ENCODE results near the gene MACROD2. TPM values are rescaled to one million over a fixed set of nuclear protein-coding genes. Genes with fewer than 3 reads are reported as not detected.

Gene MACROD2
- total and polyA plus RNA-seq, 2 of the 4 experiments (the other 2 are of a cell fraction): not detected

DNA sequence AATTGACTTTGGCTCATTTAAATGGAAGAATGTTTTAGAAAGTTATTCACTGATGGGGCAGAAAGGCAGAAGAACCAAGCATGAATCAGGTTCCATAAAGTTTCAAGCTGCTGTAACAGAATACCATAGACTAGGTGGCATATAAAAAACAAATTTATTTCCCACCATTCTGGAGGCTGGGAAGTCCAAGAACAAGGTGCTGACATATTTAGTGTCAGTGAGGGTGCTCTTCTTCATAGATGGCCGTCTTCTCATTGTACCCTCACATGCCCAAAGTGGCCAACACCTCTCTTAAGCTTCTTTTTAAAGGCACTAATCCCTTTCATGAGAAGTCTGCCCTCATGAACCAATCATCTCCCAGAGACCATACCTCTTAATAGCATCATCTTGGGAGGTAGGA lies 902.3 kb downstream of the MACROD2 start:
- Histone ChIP-seq H3K18ac (ENCODE audit: low read depth, low read length) (no peak overlapping the region), H3K4me3 (ENCODE audit: insufficient read depth, low read depth, low read length) (no peak overlapping the region), H2BK15ac (ENCODE audit: low read depth, low read length) (no peak overlapping the region), H3K4me2 (ENCODE audit: low read depth, low read length) (no peak overlapping the region), H2AK9ac (replicated peaks; ENCODE audit: low read depth, low read length, poor library complexity) (no peak overlapping the region), H3K4ac (ENCODE audit: low read depth, low read length) (no peak overlapping the region), H2AFZ (replicated peaks; ENCODE audit: low read length, poor library complexity) (no peak overlapping the region), H2BK20ac (ENCODE audit: low read depth, low read length) (no peak overlapping the region), H3K9ac (ENCODE audit: low read depth, low read length) (no peak overlapping the region), H3K79me1 (ENCODE audit: low read depth in 1 of 2, low read length in 2 of 2) (no peaks in the 10 kb centered on the region), H3K27me3 (ENCODE audit: control insufficient read depth, insufficient read depth, low read length) (no peaks in the 10 kb centered on the region), H4K91ac (ENCODE audit: insufficient read depth, low read depth, low read length) (no peak overlapping the region), H3K23ac (ENCODE audit: low read depth, low read length) (no peak overlapping the region), H3K9me3 (ENCODE audit: control insufficient read depth, insufficient read depth, low read length) (0 out of 2 replicates have a peak, but pooled peaks cover under 1% of the 10 kb centered on the region), H2AK5ac (ENCODE audit: low read depth, low read length) (no peak overlapping the region), H4K5ac (ENCODE audit: low read depth, low read length) (no peak overlapping the region), H2BK120ac (ENCODE audit: low read depth, low read length) (no peak overlapping the region), H3K14ac (replicated peaks; ENCODE audit: low read depth, low read length) (no peak overlapping the region), H3K56ac (ENCODE audit: extremely low read depth, insufficient read depth, low read length) (no peak overlapping the region), H3K36me3 (ENCODE audit: control insufficient read depth, insufficient read depth, low read length) (no peaks in the 10 kb centered on the region), H4K8ac (ENCODE audit: low read depth in 2 of 2, low read length in 2 of 2) (no peak overlapping the region), H3K9me1 (ENCODE audit: insufficient read depth, low read length) (no peaks in the 10 kb centered on the region), H3K27ac (ENCODE audit: insufficient read depth, low read length) (no peak overlapping the region), H4K20me1 (ENCODE audit: insufficient read depth, low read length) (no peaks in the 10 kb centered on the region), H2BK5ac (ENCODE audit: low read depth, low read length, poor library complexity, severe bottlenecking) (no peak overlapping the region), H3K4me1 (ENCODE audit: control insufficient read depth, insufficient read depth, low read length) (no peaks in the 10 kb centered on the region)
- dilution Hi-C loops (cut with HindIII; ENCODE audit: low sequenced_read_pairs, unreplicated experiment) (no loop called here), intact Hi-C loops (cut with micrococcal nuclease) (no loop called here), in situ Hi-C loops (cut with MboI; ENCODE audit: low sequenced_read_pairs) (no loop called here)
- no peak for ATAC-seq (ENCODE audit: low read depth)
- WGBS, 2 experiments (ENCODE audit: extremely low coverage in 2 of 2, insufficient read length in 1 of 2): no CpG with 5 or more reads among the region's 1 CpG
- no TSS peak for BruUV-seq (replicated peaks)
- DNase-seq: no peak
- CTCF ChIA-PET: no interaction called here
- POLR2A ChIA-PET (ENCODE audit: unreplicated experiment): no interaction called here
- TF ChIP-seq, protein P1, sequence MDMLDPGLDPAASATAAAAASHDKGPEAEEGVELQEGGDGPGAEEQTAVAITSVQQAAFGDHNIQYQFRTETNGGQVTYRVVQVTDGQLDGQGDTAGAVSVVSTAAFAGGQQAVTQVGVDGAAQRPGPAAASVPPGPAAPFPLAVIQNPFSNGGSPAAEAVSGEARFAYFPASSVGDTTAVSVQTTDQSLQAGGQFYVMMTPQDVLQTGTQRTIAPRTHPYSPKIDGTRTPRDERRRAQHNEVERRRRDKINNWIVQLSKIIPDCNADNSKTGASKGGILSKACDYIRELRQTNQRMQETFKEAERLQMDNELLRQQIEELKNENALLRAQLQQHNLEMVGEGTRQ (IDR thresholded peaks at IDR 0.05; ENCODE audit: low read depth, low read length): no peak
- TF ChIP-seq RFX5 (IDR thresholded peaks at IDR 0.05; ENCODE audit: low read depth, low read length) (no peak), POLR2A (IDR thresholded peaks at IDR 0.05; ENCODE audit: low read depth, low read length) (no peak), MAFK (IDR thresholded peaks at IDR 0.05; ENCODE audit: low read depth, low read length) (no peak), MAZ (IDR thresholded peaks at IDR 0.05; ENCODE audit: borderline replicate concordance, low read depth, low read length) (no peak), RAD21 (IDR thresholded peaks at IDR 0.05; ENCODE audit: low read length) (no peak), CHD1 (IDR thresholded peaks at IDR 0.05; ENCODE audit: low read depth, low read length) (no peak), RCOR1 (IDR thresholded peaks at IDR 0.05; ENCODE audit: insufficient replicate concordance, low read length) (no peak), CEBPB (IDR thresholded peaks at IDR 0.05; ENCODE audit: low read depth, low read length) (no peak), NFE2L2 (IDR thresholded peaks at IDR 0.05; ENCODE audit: low read depth, low read length) (no peak), BHLHE40 (IDR thresholded peaks at IDR 0.05; ENCODE audit: low read depth, low read length) (no peak), SMC3 (IDR thresholded peaks at IDR 0.05; ENCODE audit: low read depth, low read length) (no peak), MXI1 (IDR thresholded peaks at IDR 0.05; ENCODE audit: borderline replicate concordance, low read depth, low read length) (no peak), FOS (IDR thresholded peaks at IDR 0.05; ENCODE audit: low read depth, low read length) (no peak)
- TF ChIP-seq, protein P2, sequence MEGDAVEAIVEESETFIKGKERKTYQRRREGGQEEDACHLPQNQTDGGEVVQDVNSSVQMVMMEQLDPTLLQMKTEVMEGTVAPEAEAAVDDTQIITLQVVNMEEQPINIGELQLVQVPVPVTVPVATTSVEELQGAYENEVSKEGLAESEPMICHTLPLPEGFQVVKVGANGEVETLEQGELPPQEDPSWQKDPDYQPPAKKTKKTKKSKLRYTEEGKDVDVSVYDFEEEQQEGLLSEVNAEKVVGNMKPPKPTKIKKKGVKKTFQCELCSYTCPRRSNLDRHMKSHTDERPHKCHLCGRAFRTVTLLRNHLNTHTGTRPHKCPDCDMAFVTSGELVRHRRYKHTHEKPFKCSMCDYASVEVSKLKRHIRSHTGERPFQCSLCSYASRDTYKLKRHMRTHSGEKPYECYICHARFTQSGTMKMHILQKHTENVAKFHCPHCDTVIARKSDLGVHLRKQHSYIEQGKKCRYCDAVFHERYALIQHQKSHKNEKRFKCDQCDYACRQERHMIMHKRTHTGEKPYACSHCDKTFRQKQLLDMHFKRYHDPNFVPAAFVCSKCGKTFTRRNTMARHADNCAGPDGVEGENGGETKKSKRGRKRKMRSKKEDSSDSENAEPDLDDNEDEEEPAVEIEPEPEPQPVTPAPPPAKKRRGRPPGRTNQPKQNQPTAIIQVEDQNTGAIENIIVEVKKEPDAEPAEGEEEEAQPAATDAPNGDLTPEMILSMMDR (conservative IDR thresholded peaks at IDR 0.05; ENCODE audit: low read depth, low read length): no peak
- TF ChIP-seq, protein P3, sequence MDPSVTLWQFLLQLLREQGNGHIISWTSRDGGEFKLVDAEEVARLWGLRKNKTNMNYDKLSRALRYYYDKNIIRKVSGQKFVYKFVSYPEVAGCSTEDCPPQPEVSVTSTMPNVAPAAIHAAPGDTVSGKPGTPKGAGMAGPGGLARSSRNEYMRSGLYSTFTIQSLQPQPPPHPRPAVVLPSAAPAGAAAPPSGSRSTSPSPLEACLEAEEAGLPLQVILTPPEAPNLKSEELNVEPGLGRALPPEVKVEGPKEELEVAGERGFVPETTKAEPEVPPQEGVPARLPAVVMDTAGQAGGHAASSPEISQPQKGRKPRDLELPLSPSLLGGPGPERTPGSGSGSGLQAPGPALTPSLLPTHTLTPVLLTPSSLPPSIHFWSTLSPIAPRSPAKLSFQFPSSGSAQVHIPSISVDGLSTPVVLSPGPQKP (IDR thresholded peaks at IDR 0.05; ENCODE audit: borderline replicate concordance, low read depth, low read length): no peak

Data from IMR-90 (cell line).